GM19372 (cell line): ENCODE measurements around the gene ZNF793.

Experiments
- ATAC-seq: cut with Tn5 transposase; IDR thresholded peaks from one replicate; pipeline ENCODE4 v1.9.1; 2021; ENCODE audit warnings: mild to moderate bottlenecking, low read depth, moderate library complexity; ENCODE audit not compliant: unreplicated experiment

Gene ZNF793

DNA sequence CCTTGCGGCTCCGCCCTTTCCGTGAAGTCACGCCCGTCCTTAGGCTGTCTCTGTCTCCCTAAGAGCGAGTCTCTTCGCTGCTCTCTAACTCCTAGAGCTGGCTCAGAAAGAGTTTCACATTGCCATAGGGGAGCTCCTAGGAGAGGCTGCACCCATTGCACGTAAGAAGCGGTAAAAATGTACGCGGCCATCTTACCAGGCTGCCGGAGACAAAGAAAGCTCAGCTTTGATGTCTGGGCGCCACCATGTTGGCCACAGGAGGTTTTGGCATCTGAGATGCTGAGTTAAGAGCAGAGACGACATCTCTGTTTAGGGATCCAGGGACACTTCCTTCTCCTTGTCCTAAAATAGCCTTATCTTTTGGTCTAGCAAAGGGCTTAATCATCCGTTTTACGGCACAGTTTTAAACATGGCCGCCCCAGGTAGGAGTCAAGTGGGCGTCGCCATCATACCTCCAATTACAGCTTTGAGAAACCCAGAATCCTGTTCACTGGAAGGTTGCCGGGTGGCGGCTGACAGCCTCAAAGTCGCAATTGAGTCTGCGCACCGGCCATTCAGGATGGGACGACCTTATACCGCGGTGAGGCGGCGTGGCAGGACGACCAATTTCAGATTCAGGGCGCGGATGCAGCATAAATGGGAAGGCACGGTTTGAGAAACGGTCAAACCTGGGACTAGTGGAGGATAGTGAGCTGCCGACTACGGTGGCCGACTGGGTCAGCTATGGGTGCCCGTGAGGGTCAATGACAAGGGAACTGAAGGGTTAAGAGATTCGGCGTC is at the start of gene ZNF793:
TSS of gene ZNF793 (plus strand) at position 553 of the 780 bp plus-strand sequence. CDS start 16,501 bp downstream, outside the sequence.
- no peak for ATAC-seq

DNA sequence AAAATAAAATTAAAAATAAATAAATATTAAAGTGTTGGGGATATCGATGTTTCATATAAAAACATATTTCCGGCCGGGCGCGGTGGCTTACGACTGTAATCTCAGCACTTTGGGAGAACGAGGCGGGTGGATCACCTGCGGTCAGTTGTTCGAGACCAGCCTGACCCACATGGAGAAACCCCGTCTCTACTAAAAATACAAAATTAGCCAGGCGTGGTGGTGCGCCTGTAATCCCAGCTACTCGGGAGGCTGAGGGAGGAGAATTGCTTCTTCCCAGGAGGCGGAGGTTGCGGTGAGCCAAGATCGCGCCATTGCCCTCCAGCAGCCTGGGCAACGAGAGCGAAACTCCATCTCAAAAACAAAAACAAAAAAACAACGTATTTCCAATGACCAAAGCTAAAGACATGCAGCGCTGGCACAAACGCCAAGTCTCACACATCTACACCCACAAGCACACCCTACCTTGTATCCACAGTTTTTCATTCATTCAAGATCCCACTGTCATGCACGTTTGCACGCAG is 40.4 kb upstream of the ZNF793 start:
- ATAC-seq, result no peak

- ATAC-seq, result peak; percentile 60
Observed at GRCh38 chr19:37466798-37467607, 39.7 kb upstream of the ZNF793 start, which contains the start of gene ZNF569. Gene ZNF569 (minus strand): TSS chr19:37467444. CDS start chr19:37444921, 22,523 bp downstream.

DNA sequence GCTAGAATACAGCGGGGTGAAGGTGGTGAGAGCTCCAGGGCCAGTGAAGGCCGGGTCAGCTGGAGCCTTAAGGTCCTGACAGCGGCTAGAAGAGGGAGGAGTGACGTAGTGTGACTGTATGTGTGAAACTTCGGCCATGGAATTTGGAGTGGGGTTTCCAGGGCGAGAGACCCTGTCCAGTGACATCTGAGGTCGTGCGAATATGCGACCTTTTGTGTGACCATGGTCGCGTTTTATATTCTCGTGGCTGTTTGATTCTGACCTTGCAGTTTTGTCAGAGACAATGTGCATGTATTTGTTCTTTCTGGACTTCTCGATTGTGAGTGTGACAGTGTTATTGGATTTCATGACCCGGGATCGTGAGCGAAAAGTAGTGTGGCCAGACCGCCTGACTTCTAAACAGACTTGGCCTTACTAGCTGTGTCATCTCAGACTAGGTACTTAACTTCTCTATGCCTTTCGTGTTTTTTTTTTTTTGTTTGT is 39.1 kb upstream of the ZNF793 start:
- no peak for ATAC-seq

GRCh38 chr19:37468961-37469777 is 37.6 kb upstream of the ZNF793 start, which contains the start of gene ZNF570:
Gene ZNF570 (plus strand): TSS chr19:37469356. CDS start chr19:37470355, 999 bp downstream.
- peak; percentile 46 for ATAC-seq

GRCh38 chr19:37470216-37470615 is 36.5 kb upstream of the ZNF793 start:
- no peak for ATAC-seq

GRCh38 chr19:37472165-37472564 is 34.6 kb upstream of the ZNF793 start:
- ATAC-seq, result no peak

GRCh38 chr19:37484406-37485168 is 22.2 kb upstream of the ZNF793 start:
- no peak for ATAC-seq

- no peak for ATAC-seq
Observed at GRCh38 chr19:37492213-37492612, 14.5 kb upstream of the ZNF793 start.

DNA sequence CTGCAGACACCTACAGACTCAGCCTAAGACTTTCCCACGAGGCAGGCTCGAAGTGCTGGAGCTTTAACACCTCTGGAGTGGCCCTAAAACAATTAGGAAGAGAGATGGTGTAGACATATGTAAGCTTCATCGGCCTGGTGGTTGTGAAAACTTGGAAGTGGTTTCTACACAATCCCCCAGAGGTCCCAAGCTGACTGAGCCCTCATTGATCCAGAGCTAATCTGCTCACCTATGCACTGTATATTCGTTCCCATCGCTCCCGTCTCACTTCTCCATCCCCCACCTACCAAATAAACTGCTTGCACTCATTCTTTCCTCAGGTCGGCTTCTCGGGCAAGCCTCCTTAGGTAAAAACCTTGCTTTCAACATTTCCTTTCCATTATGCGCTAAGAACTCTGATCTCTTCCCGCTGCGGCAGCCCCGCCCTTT is 767 bp upstream of the ZNF793 start:
- no peak for ATAC-seq

- ATAC-seq, result no peak
Observed at GRCh38 chr19:37507167-37507464, 377 bp downstream of the ZNF793 start.

DNA sequence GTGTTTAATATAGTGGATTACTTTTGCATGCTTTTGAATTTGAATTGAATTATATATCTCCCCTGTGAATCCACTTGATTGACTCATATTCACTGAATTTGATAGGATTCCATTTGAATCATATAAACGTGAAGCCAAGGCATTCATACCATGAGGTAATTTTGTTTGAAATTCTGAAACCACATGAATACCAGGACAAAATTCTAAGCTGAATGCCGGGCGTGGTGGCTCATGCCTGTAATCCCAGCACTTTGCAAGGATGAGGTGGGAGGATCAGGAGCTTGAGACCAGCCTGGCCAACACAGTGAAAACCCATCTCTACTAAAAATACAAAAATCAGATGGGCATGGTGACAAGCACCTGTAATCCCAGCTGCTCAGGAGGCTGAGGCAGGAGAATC is 4.4 kb downstream of the ZNF793 start:
- ATAC-seq, result no peak

- ATAC-seq, result no peak
Observed at GRCh38 chr19:37511821-37512220, 5.1 kb downstream of the ZNF793 start.

DNA sequence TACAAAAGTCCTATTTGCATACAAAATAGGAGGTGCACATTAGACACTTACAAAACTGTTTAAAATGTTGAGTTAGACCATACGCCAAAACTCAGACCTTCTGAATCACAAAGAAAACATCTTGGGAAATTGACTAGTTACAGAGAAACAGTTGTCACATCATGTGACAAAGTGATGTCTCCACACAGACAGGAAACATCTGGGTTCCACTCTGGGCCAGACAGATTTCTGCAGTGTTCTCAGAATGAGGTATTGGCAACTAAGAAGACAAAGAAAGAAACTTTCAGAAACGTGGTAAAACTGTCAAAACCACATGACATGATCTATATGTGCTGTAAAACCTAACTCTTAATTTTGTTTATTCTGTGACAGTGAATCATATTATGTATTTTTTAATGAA is 6.7 kb downstream of the ZNF793 start:
- no peak for ATAC-seq

DNA sequence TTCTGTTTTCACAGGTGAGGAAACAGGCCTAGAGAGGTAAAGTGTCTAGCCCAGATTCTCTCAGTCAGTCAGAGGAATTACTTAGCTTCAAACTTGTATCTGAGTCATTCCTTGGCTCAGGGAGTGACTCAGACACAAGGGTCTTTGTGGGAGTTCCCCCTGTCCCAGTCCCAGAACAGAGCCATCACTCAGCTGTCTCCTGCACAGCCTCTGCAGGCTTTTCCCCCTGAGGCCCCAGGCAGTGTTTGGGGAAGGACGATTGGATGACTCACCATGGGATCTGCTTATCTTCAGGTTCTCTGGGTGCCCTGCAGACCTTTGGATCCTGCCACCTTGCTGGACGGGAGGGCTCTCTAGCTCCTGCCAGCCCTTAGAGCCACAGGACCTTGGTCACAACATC is 13.2 kb downstream of the ZNF793 start:
- ATAC-seq, result no peak

GRCh38 chr19:37537391-37537947 is 30.7 kb downstream of the ZNF793 start:
- ATAC-seq, result no peak

DNA sequence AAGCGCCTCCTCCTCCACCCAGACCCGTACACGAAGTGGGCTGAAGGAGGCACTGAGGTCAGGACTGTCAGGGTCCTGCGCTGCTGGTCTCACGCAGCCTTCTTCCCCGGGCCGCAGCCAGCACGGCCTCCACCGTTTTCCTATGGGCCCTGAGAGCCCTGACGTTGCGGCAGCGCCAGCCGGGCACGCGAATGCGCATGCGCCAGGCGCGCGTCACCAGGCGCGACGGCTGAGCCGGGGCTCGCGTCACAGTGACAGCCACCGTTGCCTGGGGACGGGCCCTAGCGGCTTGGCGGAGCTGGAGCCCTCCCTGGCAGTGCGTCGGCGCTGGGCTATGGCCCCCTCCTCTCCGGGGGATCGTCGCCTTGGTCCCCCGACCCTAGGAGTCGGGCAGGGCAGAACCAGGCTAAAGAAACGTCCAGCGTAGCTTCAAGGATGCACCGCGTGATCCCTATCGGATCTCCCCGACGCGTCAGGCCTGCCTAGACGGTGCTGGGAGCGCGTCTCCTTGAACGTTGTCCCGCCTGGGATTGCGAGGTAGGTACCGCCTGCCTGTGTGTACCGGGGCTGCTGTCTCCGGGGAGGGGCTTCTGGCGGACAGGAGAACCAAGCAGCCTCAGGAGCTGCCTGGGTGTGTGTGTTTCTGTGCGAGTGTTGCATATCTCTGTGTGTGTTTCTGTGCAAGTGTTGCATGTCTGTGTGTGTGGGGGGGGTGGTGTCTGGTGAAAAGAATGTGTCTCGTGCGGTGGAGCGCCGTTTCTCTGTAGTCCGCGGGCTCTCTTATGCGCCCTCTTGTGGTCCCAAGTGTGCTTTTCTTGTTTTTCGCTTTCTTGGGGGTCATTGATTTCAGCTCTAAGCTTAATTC is 44.6 kb downstream of the ZNF793 start:
- no peak for ATAC-seq

DNA sequence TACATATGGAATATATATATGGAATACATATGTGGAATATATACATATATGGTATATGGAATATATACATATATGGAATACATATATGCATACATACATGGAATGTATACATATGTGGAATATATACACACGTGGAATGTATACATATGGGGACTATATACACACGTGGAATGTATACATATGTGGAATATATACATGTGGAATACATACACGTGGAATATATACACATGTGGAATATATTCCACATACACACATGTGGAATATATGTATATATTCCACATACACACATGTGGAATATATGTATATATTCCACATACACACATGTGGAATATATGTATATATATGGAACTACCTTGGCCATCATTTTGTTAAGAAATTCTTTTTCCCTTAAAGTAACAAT is 56.8 kb downstream of the ZNF793 start:
- no peak for ATAC-seq
